SK-N-SH treated with all-trans-retinoic acid at 6 μM for 48 hours (cell line): ENCODE measurements around the gene NCSTN.

Experiments
- ARNTL ChIP-seq: fragments of 450-650 bp; formaldehyde crosslinking; IDR thresholded peaks from 2 replicates; pipeline ENCODE4 v1.5.0; 2020; ENCODE audit warnings: low read depth, mild to moderate bottlenecking, moderate library complexity, borderline replicate concordance
- CSRNP3 ChIP-seq: fragments of 250-450 bp; sonication (Bioruptor Pico); IDR thresholded peaks from 2 replicates; pipeline ENCODE4 v1.5.1; 2021; ENCODE audit warnings: mild to moderate bottlenecking, moderate library complexity
- PATZ1 ChIP-seq: fragments of 250-450 bp; sonication (Bioruptor Pico); IDR thresholded peaks from 2 replicates; pipeline ENCODE4 v1.8.0; 2020; ENCODE audit warnings: mild to moderate bottlenecking, moderate library complexity, borderline replicate concordance
- TCF4 ChIP-seq: fragments of 250-450 bp; sonication (Bioruptor Pico); IDR thresholded peaks from 2 replicates; pipeline ENCODE4 v1.8.0; 2021; ENCODE audit warnings: mild to moderate bottlenecking, moderate library complexity, borderline replicate concordance
- ZC3H10 ChIP-seq: fragments of 250-450 bp; sonication (Bioruptor Pico); IDR thresholded peaks from 2 replicates; pipeline ENCODE4 v1.5.1; 2021; ENCODE audit warnings: mild to moderate bottlenecking, moderate library complexity

- no peak for TF ChIP-seq ZC3H10 (CRISPR knock-in tag)
- no peak for TF ChIP-seq CSRNP3 (CRISPR knock-in tag)
- TF ChIP-seq ARNTL (CRISPR knock-in tag), result no peak
- no peak for TF ChIP-seq PATZ1 (CRISPR knock-in tag)
- TF ChIP-seq TCF4 (CRISPR knock-in tag), result no peak
Observed at GRCh38 chr1:160342526-160342925, 657 bp upstream of the NCSTN start.
